GM12865 (cell line): ENCODE data around the gene TM9SF2.

Source experiments
- DNase-seq: peaks from one replicate; pipeline ENCODE4 v3.0.0; 2010; ENCODE audit warnings: low read depth
- H3K4me3 ChIP-seq: 2 replicates; pipeline ENCODE4 v1.5.1; 2011; ENCODE audit warnings: mild to moderate bottlenecking, low read depth, low read length, control low read depth
- CTCF ChIP-seq: IDR thresholded peaks from 2 replicates; pipeline ENCODE4 v1.5.1; 2011; ENCODE audit warnings: low read length, control low read depth, low read depth, inconsistent platforms; ENCODE audit not compliant: insufficient read depth; ENCODE audit errors: missing control alignments

Gene TM9SF2

GRCh38 chr13:99495466-99496183, 5.6 kb upstream of the TM9SF2 start:
- H3K4me3 ChIP-seq, result peak overlapping the region; percentile 72
- peak; percentile 37 for DNase-seq

DNA sequence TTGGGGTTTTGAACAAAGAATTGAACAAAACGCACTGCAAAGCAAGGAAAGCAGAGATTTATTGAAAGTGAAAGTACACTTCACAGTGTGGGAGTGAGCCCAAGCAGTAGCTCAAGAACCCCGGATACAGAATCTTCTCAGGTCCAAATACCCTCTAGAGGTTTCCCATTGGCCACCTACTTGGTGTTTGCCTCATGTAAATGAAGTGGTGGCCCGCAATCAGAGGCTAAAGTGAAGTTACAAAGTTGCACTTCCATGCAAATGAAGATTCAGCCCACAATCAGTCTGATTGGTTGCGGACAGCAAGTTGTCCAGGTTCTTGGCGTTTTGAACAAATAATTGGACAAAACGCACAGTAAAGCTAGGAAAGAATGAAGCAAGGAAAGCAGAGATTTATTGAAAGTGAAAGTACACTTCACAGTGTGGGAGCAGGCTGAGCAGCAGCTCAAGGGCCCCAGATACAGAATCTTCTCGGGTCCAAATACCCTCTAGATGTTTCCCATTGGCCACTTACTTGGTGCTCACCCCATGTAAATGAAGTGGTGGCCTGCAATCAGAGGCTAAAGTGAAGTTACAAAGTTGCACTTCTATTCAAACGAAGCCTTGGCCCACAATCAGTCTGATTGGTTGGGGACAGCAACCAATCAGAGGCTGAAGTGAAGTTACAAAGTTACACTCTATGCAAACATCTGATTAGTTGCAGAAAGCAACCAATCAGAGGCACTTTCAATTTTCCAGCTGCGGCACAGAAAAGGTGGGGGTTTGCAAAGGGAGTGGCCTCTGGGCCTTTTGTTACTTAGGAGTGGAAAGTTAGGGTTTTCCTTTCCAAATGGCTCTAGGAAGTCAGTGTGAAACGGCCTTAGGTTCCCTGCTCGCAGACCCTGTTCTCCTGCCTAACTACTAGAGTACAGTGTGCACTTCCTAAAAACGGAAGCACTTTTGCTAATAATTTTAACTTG, 4.8 kb upstream of the TM9SF2 start:
- TF ChIP-seq CTCF, result no peak
- peak overlapping the region; percentile 72 for H3K4me3 ChIP-seq
- peak; percentile 94 for DNase-seq

More at GRCh38 chr13:99495466-99496183, 5.6 kb upstream of the TM9SF2 start:
- no peak for TF ChIP-seq CTCF

DNA sequence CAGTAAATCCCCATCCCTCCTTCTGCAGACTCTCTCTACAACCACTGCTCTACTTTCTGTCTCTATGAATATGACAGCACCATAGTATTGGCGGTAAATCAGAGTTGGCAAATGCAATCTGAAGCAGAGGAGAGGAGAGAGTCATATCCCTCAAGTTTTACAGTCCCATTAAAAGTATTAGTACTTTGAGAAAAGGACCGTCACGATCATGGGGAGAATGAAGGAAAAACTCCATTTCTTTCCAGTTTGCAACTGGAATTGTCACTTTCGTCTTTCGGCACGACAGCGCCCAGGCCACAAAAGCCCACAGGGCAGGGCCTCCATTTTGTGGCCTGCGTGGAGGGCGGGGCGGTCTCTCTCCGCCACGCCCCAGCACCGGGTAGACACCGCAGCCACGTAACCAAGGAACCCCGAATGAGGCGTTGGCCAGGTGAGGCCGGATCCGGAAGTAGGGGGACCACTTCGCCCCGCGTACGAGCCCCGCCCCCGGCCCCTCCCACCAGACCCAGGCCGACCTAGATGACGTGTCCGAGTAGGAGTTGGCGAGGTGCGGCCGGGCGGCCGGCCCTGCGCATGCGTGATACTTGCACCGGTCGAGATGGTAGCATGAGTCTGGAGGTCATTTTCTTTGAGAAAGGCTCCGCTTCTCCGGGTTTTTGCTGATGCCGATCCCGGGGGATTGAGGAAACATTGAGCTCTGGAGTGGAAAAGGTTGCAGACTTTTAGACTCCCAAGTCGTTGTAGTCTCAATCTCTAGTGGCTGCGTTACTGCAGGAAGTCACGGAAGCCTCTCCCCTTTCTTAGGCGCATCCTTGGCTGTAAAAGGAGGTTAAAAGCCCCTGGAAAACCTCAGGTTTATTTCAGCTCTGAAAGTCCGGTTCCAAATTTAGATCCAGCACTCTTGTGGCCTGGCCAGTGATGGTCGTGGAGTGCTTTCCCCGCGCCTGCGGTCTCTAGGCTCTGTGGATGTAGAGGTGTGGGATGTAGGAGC, 2.8 kb upstream of the TM9SF2 start:
- no peak for TF ChIP-seq CTCF
- DNase-seq, result peak; percentile 99
- H3K4me3 ChIP-seq, result peak overlapping the region; percentile 71

DNA sequence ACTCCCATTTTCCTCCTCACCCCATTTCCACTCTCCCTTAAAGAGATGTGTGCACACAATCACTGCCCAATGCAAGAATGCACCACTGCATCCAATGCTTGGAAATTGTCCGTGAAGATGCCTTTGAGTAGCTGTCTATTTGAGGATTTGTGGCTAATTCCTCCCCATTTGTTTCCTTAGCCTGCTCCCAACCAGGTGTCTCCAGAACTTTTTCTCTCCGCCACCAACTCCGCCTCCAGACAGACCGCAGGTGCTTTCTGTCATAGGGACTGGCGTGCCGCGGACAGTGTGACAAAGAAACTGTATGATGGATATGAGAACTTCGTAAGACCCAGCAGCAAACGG, 461 bp upstream of the TM9SF2 start:
- H3K4me3 ChIP-seq, result peak overlapping the region; percentile 74
- no peak for TF ChIP-seq CTCF
- DNase-seq, result no peak

GRCh38 chr13:99501848-99502301, 603 bp downstream of the TM9SF2 start:
- peak; percentile 43 for DNase-seq
- no peak for TF ChIP-seq CTCF

DNA sequence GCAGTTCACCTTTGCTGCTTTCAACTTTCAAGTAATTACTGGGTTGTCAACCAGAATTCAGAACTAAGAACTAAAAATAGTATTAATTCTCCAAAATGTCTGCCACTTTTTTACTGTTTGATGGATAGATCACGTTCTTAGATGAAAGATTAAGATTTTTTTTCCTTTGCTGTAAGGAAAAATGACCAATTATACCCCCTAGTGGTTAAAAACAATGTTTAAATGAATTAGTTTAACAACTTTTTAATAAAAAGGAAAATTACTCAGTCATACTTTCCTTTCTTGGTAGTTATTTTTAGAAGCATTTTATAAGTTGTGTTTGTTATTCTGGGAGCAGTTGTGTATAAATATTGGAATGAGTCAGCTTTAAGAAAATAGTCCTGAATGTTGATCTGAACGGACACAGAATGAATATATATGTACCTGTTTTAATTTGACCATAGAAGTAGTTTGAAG, 4.6 kb downstream of the TM9SF2 start:
- peak; percentile 23 for TF ChIP-seq CTCF
- DNase-seq, result peak; percentile 13
- H3K4me3 ChIP-seq, result peak overlapping the region; percentile 74

More at GRCh38 chr13:99501848-99502301, 603 bp downstream of the TM9SF2 start:
- peak overlapping the region; percentile 74 for H3K4me3 ChIP-seq
